SK-N-SH (cell line): Measurements from ENCODE around the gene ZGRF1. TPM values are rescaled to one million over a fixed set of nuclear protein-coding genes. Genes with fewer than 3 reads are reported as not detected.
"Not testable (repeated sequence)": the region's sequence is repeated elsewhere in the genome, so short reads cannot be mapped to it uniquely, and the experiment has no call there.

Source experiments
- CTCF ChIA-PET: fragments of 300-600, 350-600 bp; formaldehyde crosslinking; extraction: SDS; loops from one replicate; lab custom pipeline; 2021; lab: Yijun Ruan, JAX
- POLR2A ChIA-PET: fragments of 350-600 bp; sonication (Branson Sonifier 250); formaldehyde crosslinking; extraction: SDS; loops from one replicate; lab custom pipeline; 2020; ENCODE audit warnings: antibody characterized with exemption, inconsistent platforms; lab: Yijun Ruan, JAX
- DNase-seq: peaks from one replicate; pipeline ENCODE4 v3.0.0; 2012
- H2AFZ ChIP-seq: fragments of 200-600 bp; sonication (generic); 2 replicates; pipeline ENCODE4 v1.8.1; 2016; ENCODE audit warnings: antibody characterized with exemption, mild to moderate bottlenecking, low read depth
- H3F3A ChIP-seq: fragments of 200-600 bp; sonication (generic); replicated peaks from 2 replicates; pipeline ENCODE3; 2016; ENCODE audit warnings: antibody characterized with exemption, mild to moderate bottlenecking; ENCODE audit not compliant: insufficient read depth
- H3K27ac ChIP-seq, 2 experiments: fragments of 200-500 bp in 1 of 2; fragments of 200-600 bp in 1 of 2; sonication (Bioruptor generic) in 1 of 2; sonication (generic), shearing (Covaris generic) in 1 of 2; 2 replicates each; pipeline versions ENCODE4 v1.5.1 to v1.6.1; 2014 to 2016; ENCODE audit warnings: low read depth in 2 of 2, inconsistent platforms in 1 of 2, low read length in 1 of 2, mild to moderate bottlenecking in 1 of 2, mixed read lengths in 1 of 2
- H3K27me3 ChIP-seq: fragments of 200-600 bp; sonication (generic), shearing (Covaris generic); 2 replicates; pipeline ENCODE4 v1.6.1; 2016; ENCODE audit warnings: mixed run types; ENCODE audit not compliant: insufficient read depth
- H3K36me3 ChIP-seq, 2 experiments: fragments of 200-500 bp in 1 of 2; fragments of 200-600 bp in 1 of 2; sonication (Bioruptor generic) in 1 of 2; sonication (generic) in 1 of 2; replicated peaks in 1 of 2; 2 replicates each; pipeline versions ENCODE3 to v1.5.1; 2014 to 2016; ENCODE audit warnings: low read length in 1 of 2, mild to moderate bottlenecking in 1 of 2; ENCODE audit not compliant: insufficient read depth in 2 of 2, control insufficient read depth in 1 of 2
- H3K4me1 ChIP-seq, 2 experiments: fragments of 200-500 bp in 1 of 2; fragments of 200-600 bp in 1 of 2; sonication (Bioruptor generic) in 1 of 2; sonication (generic), shearing (Covaris generic) in 1 of 2; 2 replicates each; pipeline versions ENCODE4 v1.5.1 to v1.6.1; 2014 to 2016; ENCODE audit warnings: low read depth in 1 of 2, low read length in 1 of 2, mixed run types in 1 of 2; ENCODE audit not compliant: insufficient read depth in 2 of 2, control insufficient read depth in 1 of 2
- H3K4me2 ChIP-seq: fragments of 200-600 bp; sonication (generic), shearing (Covaris generic); 2 replicates; pipeline ENCODE4 v1.6.1; 2017; ENCODE audit warnings: mixed run types
- H3K4me3 ChIP-seq, 2 experiments: fragments of 200-500 bp in 1 of 2; fragments of 200-600 bp in 1 of 2; sonication (Bioruptor generic) in 1 of 2; sonication (generic), shearing (Covaris generic) in 1 of 2; 2 replicates each; pipeline versions ENCODE4 v1.5.1 to v1.8.1; 2014 to 2016; ENCODE audit warnings: low read depth in 2 of 2, inconsistent platforms in 1 of 2, low read length in 1 of 2, mild to moderate bottlenecking in 1 of 2, mixed read lengths in 1 of 2, moderate library complexity in 1 of 2
- H3K79me2 ChIP-seq: fragments of 200-600 bp; sonication (generic); 2 replicates; pipeline ENCODE4 v1.8.1; 2017; ENCODE audit warnings: mild to moderate bottlenecking; ENCODE audit not compliant: insufficient read depth
- H3K9ac ChIP-seq: fragments of 200-600 bp; sonication (generic); 2 replicates; pipeline ENCODE4 v1.6.1; 2017; ENCODE audit warnings: mixed run types
- H3K9me2 ChIP-seq: fragments of 200-600 bp; sonication (generic); 2 replicates; pipeline ENCODE4 v1.6.1; 2017; ENCODE audit warnings: mixed run types
- H3K9me3 ChIP-seq: fragments of 200-600 bp; sonication (generic); 2 replicates; pipeline ENCODE4 v1.6.1; 2017; ENCODE audit warnings: mixed run types, mild to moderate bottlenecking, moderate library complexity
- H4K20me1 ChIP-seq: fragments of 200-600 bp; sonication (generic); 2 replicates; pipeline ENCODE4 v1.6.1; 2017; ENCODE audit warnings: mild to moderate bottlenecking, mixed run types; ENCODE audit not compliant: insufficient read depth
- CHD2 ChIP-seq: fragments of 150-350 bp; IDR thresholded peaks from 2 replicates; pipeline ENCODE4 v1.6.1; 2018; ENCODE audit warnings: low read length; ENCODE audit not compliant: partially characterized antibody
- EZH2phosphoT487 ChIP-seq: fragments of 200-600 bp; sonication (generic); IDR thresholded peaks from 2 replicates; pipeline ENCODE4 v1.6.1; 2017; ENCODE audit warnings: low read depth, mixed run types, mild to moderate bottlenecking, antibody characterized with exemption, moderate library complexity, borderline replicate concordance
- FOXJ3 ChIP-seq: sonication (generic); formaldehyde crosslinking; IDR thresholded peaks from 2 replicates; pipeline ENCODE4 v1.5.1; 2020; ENCODE audit warnings: mild to moderate bottlenecking, missing genetic modification reagents
- FOXM1 ChIP-seq: IDR thresholded peaks from 2 replicates; pipeline ENCODE4 v1.4.0; 2012; ENCODE audit warnings: low read depth, mild to moderate bottlenecking
- GABPA ChIP-seq: IDR thresholded peaks from 2 replicates; pipeline ENCODE4 v1.4.0; 2012; ENCODE audit warnings: low read depth, mild to moderate bottlenecking
- GATA2 ChIP-seq: sonication (generic); formaldehyde crosslinking; IDR thresholded peaks from 2 replicates; pipeline ENCODE4 v1.5.0; 2020; ENCODE audit warnings: mild to moderate bottlenecking, missing genetic modification reagents
- RAD21 ChIP-seq: IDR thresholded peaks from 2 replicates; pipeline ENCODE4 v1.6.1; 2012; ENCODE audit warnings: mild to moderate bottlenecking, low read length
- RXRA ChIP-seq: IDR thresholded peaks from 2 replicates; pipeline ENCODE4 v1.4.0; 2012; ENCODE audit warnings: low read depth, mild to moderate bottlenecking, borderline replicate concordance
- USF2 ChIP-seq: fragments of 150-350 bp; IDR thresholded peaks from 2 replicates; pipeline ENCODE4 v1.6.1; 2017; ENCODE audit warnings: antibody characterized with exemption, low read length, low read depth, borderline replicate concordance
- YY1 ChIP-seq: IDR thresholded peaks from 2 replicates; pipeline ENCODE4 v1.4.0; 2012; ENCODE audit warnings: low read depth, mild to moderate bottlenecking
- ZBTB33 ChIP-seq: IDR thresholded peaks from 2 replicates; pipeline ENCODE4 v1.4.0; 2012; ENCODE audit warnings: low read depth, borderline replicate concordance
- WGBS: methylation state at CpG from one replicate; pipeline ENCODE4 v1.1.6; 2017; ENCODE audit warnings: low lambda C conversion rate; 5-methylcytosine and 5-hydroxymethylcytosine counted together
- polyA plus RNA-seq, 3 experiments: library from polyadenylated mRNA; depleted of rRNA; stranded (reverse); fragments of >200 nt; gene quantifications; 2 replicates each; pipeline ENCODE4 v1.2.3, GENCODE V29; 2012
- TF ChIP-seq, protein P1 (sequence below): fragments of 150-350 bp; IDR thresholded peaks from 2 replicates; pipeline ENCODE4 v1.6.1; 2016; ENCODE audit warnings: mild to moderate bottlenecking, low read depth, low read length

ZGRF1 gene
- polyA plus RNA-seq, 1 of the 3 experiments (the other 2 are of a cell fraction) = 2.4 TPM

GRCh38 chr4:112645541-112646329 is 9.0 kb upstream of the ZGRF1 start:
- H3K9me2 ChIP-seq = no peaks in the 10 kb centered on the region
- DNase-seq = no peak
- H3K9ac ChIP-seq = no peak overlapping the region
- H3K27ac ChIP-seq = no peak overlapping the region
- POLR2A ChIA-PET = interaction anchor here (0.6 kb wide), 1 partner anchor 65 kb away, joined by 7 read pairs; no protein-coding TSS in a partner anchor
- H3F3A ChIP-seq = peaks cover 24% of the 10 kb centered on the region
- no peaks in the 10 kb centered on the region; the same call in 1 of the 2 replicates for H3K9me3 ChIP-seq
- no peaks in the 10 kb centered on the region for H4K20me1 ChIP-seq
- H3K4me3 ChIP-seq = no peak overlapping the region
- TF ChIP-seq USF2 (no peak), ZBTB33 (no peak), RXRA (no peak), RAD21 (no peak), FOXM1 (no peak), EZH2phosphoT487 (no peak), GATA2 (CRISPR knock-in tag) (no peak), GABPA (no peak), FOXJ3 (no peak), YY1 (no peak), CHD2 (no peak)
- TF ChIP-seq, protein P1, sequence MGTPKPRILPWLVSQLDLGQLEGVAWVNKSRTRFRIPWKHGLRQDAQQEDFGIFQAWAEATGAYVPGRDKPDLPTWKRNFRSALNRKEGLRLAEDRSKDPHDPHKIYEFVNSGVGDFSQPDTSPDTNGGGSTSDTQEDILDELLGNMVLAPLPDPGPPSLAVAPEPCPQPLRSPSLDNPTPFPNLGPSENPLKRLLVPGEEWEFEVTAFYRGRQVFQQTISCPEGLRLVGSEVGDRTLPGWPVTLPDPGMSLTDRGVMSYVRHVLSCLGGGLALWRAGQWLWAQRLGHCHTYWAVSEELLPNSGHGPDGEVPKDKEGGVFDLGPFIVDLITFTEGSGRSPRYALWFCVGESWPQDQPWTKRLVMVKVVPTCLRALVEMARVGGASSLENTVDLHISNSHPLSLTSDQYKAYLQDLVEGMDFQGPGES = no peak
- TF ChIP-seq, all 33 proteins: peak for 0
- CTCF ChIA-PET = interaction anchor here (0.7 to 4.0 kb wide), 5 partner anchors 8 to 121 kb away, joined by 3 to 17 read pairs (median 3); partner anchors contain the start of genes LARP7 and ZGRF1
- no peak overlapping the region for H2AFZ ChIP-seq
- H3K36me3 ChIP-seq = peaks cover 52 to 57% of the 10 kb centered on the region in 2 experiments
- H3K4me2 ChIP-seq = no peak overlapping the region
- WGBS = 89% methylated on average over 8 of the region's 8 CpGs
- 0 out of 4 replicates have a peak, but pooled peaks cover 0 to 3% of the 10 kb centered on the region in 2 experiments for H3K4me1 ChIP-seq
- H3K79me2 ChIP-seq = peaks cover 27% of the 10 kb centered on the region
- no peaks in the 10 kb centered on the region for H3K27me3 ChIP-seq

GRCh38 chr4:112644595-112645535 is 8.2 kb upstream of the ZGRF1 start:
- H4K20me1 ChIP-seq, H3K4me2 ChIP-seq, H3K9ac ChIP-seq, H3K27me3 ChIP-seq, H3K27ac ChIP-seq, POLR2A ChIA-PET, H3K9me2 ChIP-seq, H3K9me3 ChIP-seq, DNase-seq, H3K4me1 ChIP-seq, H3K4me3 ChIP-seq, H2AFZ ChIP-seq: not testable (repeated sequence)
- Histone ChIP-seq H3K36me3 (peaks cover 45 to 49% of the 10 kb centered on the region in 2 experiments), H3F3A (peaks cover 24% of the 10 kb centered on the region), H3K79me2 (peaks cover 35% of the 10 kb centered on the region)
- CTCF ChIA-PET = interaction anchor here (0.8 to 4.0 kb wide), 5 partner anchors 7 to 121 kb away, joined by 3 to 17 read pairs (median 3); no protein-coding TSS in a partner anchor
- WGBS = 98% methylated on average over 10 of the region's 10 CpGs
